ENCODE data around the gene ADAM20.
"Not testable (repeated sequence)": the region's sequence is repeated elsewhere in the genome, so short reads cannot be mapped to it uniquely, and the experiment has no call there.

The ADAM20 gene

DNA sequence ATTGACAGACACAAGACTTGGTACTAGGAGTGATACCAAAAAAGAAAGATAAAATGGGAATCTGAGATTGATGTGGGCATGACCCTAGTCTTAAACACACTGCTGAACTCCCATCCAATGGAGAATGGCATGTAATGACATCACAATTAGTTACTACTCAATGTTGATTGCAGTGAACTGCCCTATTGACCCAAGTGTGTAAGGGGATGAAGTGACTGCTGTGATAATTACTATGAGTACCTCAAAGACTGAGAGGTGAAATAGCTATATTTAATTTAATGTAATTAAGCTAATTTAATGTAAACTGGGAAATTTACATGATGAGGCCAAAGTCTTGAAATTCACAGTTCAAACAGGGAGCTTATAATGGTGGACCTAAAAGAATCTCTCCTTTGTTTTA is at the start of gene ADAM20:
Gene ADAM20, minus strand, starts transcription at position 101 of the 400 bp plus-strand sequence. CDS start 10,247 bp downstream, outside the sequence.
- no peak for DNase-seq (ENCODE audit: low read depth)

DNA sequence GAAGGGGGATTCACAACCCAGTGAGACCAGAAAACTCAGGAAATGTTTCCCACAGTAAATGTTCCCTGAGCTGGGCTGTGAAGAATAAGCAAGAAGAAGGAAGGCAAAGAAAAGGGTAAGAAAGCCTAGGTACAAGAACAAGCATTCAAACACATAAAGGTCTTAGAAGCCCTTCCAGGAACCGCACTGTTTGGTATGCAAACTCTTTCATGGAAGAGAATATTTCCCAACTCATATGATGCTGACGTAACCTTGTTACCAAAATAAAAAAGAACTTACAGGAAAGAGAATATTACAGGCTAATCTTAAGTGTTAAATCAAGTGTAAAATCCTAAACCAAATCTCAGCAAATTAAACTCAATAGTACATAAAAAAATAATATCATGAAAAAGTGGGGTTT is 42.1 kb upstream of the ADAM20 start:
- no peak for DNase-seq (ENCODE audit: low read depth)

DNA sequence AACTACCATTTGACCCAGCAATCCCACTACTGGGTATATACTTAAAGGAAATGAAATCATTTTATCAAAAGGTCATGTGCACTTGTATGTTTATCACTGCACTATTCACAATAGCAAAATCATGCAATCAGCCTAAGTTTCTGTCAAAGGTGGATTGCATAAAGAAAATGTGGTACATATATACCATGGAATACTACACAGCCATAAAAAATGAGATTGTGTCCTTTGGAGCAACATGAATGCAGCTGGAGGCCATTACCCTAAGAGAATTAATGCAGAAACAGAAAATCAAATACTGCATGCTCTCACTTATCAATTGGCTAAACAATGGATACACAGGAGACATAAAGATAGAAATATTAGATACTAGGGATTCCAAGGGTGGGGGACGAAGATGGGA is 38.2 kb upstream of the ADAM20 start:
- no peak for DNase-seq (ENCODE audit: low read depth)

DNA sequence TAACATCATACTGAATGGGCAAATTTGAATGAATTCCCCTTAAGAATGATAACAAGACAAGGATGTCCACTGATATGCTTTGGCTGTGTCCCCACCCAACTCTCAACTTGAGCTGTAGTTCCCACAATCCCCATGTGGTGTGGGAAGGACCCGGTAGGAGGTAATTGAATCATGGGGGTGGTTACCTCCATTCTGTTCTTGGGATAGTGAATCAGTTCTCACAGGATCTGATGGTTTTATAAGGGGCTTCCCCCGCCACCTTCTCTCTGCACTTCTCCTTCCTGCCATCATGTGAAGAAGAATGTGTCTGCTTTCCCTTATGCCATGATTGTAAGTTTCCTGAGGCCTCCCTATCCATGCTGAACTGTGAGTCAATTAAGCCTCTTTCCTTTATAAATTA is 36.3 kb upstream of the ADAM20 start:
- no peak for DNase-seq (ENCODE audit: low read depth)

DNA sequence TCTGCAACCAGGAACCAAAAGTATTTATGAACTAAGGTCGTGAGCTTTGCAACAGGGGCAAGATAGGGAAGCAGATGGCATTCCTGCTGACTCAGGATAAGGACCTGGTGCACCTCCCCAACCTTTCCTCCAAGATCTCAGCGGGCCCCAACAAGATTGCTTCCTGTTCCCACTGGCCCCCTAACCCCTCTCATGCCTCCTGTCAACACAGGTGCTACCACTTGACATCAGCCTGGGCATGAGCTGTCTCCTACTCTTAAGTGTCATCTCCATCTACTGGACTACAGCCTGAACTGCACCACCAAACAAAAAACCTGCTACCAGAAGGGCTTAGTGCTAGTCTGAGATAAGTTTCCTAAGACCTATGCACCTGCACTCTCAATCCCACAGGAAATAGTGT is 33.0 kb upstream of the ADAM20 start:
- DNase-seq (ENCODE audit: low read depth), result no peak

DNA sequence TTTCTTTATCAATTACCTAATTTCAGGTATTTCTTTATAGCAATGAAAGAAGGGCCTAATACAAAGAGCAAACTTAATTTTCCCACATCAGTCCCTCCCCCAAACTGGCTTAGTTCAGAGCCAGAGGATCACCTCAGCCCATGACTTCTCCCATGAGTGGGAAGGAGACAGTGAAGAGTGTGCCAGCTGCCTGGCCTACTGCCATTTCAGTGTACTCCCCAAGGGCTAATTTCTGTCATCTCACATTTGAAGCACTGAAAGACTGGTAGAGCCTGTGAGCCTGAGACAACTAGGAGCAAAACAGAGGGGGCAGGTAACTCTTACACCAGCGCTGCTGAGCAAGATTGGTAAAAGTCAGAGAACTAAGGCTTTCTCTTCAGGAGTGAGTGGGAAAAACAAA is 29.1 kb upstream of the ADAM20 start:
- no peak for DNase-seq (ENCODE audit: low read depth)

DNA sequence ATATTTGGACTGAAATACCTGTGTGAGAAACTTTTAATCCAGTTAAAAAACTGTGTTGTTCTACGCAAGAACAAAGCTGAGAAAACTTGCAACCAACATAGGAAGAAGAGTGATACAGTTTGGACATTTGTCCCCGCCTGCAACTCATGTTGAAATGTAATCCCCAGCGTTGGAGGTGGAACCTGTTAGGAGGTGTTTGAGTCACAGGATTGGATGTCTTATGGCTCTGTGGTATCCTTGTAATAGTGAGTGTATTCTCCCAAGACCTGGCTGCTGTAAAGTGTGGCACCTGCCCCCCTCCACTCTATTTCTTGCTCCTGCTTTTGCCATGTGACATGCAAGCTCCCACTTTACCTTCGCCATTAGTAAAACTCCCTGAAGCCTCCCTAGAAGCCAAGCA is 28.6 kb upstream of the ADAM20 start:
- DNase-seq (ENCODE audit: low read depth), result no peak

DNA sequence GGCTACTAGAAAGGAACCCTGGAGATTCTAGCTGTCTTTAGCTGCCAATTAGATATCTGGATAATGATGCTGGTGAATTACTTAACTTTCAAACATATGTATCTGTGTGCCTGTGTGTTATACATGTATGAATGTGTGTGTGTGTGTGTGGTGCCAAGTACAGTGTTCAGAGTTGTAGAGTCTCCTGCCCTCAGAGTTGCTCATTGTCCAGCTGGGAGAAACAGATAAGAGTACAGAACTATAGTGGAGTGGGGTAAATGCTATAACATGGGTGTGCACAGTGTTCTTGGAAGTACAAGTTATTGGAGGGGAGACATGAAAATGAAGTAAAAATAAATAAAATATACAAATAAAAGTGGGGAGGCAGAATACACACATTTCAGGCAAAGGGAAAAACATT is 23.6 kb upstream of the ADAM20 start:
- no peak for DNase-seq (ENCODE audit: low read depth)

DNA sequence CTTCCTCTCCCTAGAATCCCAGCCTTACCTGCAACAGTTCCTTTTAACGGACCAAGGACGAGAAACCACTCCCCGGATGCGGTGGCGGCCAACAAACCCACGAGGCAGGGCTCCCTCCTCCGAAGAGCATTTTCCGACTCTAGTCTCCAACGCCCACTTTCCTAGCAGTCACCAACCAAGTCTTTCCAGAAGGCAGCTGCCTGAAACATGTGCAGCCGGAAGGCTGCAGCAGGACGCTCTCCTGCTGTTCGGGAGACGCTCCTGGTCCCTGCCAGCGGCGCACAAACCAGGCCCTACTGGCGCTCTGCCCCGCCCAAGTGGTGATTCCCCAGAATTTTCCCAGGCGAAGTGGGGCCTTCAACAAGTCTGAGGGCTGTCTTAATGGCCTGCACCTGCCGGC is 21.1 kb upstream of the ADAM20 start:
- no peak for DNase-seq (ENCODE audit: low read depth)

DNA sequence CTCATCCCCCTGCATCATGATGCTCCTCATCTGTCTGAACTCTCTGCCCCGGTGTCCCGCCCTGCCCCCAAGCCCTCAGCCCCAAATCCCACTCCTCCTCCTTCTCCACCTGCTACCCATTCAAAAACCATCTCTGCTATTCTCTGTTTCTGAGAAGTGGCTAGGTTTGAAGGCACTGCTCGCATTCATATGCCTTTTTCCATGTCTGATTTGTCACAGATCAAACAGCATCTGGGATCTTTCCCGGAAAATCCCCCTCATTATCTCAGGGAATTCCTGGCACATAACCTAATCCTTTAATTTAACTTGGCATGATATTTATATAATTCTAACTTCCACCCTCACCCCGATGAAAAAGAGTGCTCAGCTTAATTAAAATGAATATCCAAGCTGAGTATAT is 3.3 kb upstream of the ADAM20 start:
- no peak for DNase-seq (ENCODE audit: low read depth)

DNA sequence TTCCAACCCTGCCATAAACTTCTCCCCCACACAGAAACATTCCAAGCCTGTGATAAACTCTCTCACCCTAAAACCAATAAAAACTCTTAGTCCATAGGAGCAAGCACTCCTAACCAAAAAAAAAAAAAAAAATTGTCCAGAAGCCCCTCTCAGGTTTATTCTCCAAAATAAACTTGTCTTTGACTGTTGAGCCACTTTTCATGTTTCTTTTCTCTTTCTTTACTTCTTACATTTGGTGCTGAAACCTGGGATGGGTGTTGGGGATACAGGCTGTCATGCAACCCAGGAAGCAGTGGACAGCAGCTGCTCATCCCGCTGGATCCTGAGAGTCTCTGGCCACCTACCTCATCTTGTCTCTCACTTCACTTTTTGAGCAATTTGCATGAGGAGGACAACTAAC is 2.0 kb upstream of the ADAM20 start:
- no peak for DNase-seq (ENCODE audit: low read depth)

DNA sequence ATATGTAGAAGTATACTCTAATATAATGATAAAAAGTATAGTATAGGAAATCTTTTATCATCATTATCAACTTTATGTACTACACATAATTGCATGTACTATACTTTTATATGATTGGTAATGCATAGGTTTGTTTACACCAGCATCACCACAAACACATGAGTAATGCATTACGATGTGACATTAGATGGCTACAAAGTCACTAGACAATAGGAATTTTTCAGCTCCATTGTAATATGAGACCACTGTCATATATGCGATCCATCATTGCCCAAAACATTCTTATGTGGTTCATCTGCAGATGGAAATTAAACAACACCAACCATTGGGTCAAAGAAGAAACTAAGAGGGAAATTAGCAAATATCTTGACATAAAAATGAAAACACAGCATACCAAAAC is 4.4 kb downstream of the ADAM20 start:
- DNase-seq (ENCODE audit: low read depth), result no peak

DNA sequence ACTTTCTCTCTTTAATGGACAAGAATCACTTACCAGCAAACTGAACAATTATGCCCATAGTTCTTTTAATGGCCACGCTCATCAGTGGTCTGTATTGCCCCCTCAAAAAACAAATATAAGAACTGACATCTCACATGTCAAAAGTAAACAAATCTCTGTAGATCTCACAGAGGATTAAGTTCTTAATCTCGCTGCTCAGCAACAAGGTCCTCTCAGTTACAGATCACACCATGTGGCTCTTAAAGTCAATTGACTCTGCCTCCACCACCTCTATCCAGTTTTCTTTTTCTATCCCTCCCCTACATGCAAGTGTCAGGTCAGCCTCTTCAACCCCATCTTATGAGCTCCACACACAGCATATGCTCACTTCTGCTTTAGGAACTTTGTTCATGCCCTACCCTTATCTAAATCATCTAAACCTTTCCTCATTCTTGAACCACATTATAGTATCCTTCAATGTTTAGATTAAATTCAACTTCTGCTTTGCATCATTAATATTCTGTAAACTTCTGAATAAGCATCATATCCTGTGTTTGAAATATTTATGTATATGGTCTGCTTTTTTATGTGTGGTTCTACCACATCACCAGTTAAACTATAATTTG is 7.2 kb downstream of the ADAM20 start:
- no peak for DNase-seq (ENCODE audit: low read depth)

DNA sequence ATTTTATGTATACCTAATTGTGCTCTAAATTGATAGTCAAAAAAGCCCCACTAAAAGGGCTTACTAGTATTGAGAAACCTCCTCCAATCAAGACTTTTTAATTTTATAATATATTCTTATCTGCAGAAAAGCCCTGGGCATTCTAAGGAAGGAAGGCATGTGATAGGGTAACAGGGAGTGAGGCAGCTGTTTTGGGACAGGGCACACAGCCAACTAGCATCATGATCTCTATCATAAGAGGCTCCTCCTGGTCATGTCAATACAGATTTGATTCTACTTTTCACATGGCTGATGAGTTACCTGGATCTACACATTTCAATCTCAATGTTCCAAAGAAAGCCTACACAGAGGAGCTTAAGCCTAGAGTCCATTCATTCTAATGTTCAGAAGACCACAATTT is 9.1 kb downstream of the ADAM20 start:
- no peak for DNase-seq (ENCODE audit: low read depth)

DNA sequence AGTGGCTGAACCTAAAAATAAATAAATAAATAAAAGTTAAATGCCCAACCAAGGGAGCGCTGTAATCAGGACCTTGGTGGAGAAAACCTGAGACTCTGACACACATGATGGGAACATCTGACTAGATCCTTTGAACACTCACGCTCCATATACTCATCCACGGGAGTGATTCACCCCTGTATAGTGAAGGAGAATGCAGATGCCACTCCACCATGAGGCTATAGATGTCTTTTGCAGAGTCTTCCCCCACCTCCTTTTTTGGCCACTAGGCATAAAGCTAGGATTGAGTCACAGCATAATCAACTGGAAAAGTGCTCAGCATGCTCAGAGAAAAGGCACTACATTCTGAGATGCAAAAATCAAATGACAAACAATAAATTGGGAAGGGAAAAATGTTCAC is 19.0 kb downstream of the ADAM20 start:
- no peak for DNase-seq (ENCODE audit: low read depth)

DNA sequence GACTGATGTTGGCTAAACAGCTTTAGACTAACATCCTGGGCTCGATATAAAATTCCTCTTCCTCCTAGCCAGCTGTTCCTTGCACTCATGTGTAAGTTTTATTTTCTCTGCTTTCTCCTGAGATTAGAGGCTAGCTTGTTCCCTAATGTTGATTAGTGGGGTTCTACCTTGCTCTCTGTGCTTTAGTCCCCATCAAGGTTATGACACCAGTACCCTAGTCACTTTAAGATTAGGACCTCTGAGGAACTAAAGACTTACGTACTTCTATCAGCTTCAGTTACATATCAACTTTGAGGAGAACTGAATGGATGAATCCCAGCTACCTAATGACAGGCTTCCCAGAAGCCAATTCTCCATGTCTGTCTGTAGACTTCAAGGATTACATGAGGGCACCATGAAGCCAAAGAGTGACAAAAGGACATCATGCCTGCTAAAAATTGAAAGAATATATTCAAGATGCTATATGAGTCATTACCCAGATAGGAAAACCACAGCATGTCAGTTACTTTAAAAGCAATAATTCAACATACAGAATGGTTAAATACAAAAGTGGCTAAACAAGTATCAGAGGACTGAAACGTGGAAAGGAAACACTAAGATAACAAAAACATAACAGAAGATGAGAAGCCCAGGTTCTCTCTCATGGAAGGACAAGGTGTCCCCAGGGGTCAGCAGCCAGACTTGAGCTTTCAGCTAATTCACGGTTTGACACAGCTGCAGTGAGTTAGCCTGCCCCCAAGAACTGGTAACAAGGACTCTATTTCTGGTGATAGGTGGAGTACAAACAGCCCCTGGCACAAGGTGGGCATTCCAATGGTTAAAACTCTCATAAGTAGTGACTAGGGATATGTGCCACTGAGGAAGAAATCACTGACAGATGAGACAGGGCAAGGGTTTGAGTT is 20.4 kb downstream of the ADAM20 start:
- DNase-seq (ENCODE audit: low read depth), result no peak

DNA sequence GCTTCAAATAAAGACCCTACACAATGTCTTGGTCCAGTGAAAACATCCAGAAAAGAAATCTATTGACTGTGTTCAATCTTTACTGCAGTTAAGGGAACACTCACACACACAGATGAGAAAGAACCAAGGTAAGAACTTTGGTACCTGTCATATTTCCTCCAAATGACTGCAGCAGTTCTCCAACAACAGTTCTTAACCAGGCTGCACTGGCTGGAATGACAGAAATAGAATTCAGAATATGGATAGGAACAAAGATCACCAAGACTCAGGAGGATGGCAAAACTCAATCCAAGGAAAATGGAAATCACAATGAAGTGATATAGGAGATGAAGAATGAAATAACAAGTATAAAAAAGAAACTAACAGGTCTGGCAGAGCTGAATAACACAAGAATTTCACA is 36.6 kb downstream of the ADAM20 start:
- no peak for DNase-seq (ENCODE audit: low read depth)

DNA sequence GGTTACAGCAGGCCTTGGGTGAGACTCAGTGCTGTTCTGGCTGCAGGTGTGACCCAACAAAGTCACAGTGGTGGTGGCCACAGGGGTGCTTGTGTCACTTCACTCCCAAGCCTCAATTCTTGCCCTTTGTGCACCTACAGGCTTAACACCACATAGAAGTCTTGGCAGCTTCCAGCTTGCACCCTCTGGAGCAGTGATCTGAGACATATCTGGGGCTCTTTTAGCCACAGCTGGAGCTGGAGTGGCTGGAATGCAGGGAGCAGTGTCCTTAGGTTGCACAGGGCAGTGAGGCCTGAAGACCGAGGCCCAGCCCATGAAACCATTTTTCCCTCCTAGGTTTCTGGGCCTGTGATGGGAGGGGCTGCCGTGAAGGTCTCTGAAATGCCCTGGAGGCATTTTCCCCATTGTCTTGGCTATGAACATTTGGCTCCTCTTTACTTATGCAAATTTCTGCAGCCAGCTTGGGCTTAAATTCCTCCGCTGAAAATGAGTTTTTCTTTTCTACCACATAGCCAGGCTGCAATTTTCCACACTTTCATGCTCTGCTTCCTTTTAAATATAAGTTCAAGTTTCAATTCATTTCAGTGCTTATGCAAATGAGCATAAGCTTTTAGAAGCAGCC is 45.1 kb downstream of the ADAM20 start:
- DNase-seq (ENCODE audit: low read depth), result no peak

DNA sequence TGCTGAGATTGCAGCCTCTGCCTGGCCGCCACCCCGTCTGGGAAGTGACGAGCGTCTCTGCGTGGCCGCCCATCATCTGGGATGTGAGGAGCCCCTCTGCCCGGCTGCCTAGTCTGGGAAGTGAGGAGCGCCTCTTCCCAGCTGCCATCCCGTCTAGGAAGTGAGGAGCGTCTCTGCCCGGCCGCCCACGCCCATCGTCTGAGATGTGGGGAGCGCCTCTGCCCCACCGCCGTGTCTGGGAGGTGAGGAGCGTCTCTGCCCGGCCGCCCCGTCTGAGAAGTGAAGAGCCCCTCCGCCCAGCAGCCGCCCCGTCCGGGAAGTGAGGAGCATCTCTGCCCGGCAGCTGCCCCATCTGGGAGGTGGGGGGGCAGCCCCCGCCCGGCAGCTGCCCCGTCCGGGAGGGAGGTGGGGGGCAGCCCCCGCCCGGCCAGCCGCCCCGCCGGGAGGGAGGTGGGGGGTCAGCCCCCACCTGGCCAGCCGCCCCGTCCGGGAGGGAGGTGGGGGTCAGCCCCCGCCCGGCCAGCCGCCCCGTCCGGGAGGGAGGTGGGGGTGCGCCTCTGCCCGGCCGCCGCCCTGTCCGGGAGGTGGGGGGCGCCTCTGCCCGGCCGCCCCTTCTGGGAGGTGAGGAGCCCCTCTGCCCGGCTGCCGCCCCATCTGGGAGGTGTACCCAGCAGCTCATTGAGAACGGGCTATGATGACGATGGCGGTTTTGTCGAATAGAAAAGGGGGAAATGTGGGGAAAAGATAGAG is 57.3 kb downstream of the ADAM20 start:
- not testable (repeated sequence) for DNase-seq (ENCODE audit: low read depth)

DNA sequence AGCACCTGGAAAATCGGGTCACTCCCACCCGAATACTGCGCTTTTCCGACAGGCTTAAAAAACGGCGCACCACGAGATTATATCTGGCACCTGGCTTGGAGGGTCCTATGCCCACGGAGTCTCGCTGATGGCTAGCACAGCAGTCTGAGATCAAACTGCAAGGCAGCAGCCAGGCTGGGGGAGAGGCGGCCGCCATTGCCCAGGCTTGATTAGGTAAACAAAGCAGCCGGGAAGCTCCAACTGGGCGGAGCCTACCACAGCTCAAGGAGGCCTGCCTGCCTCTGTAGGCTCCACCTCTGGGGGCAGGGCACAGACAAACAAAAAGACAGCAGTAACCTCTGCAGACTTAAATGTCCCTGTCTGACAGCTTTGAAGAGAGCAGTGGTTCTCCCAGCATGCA is 59.3 kb downstream of the ADAM20 start:
- DNase-seq (ENCODE audit: low read depth), result not testable (repeated sequence)

DNA sequence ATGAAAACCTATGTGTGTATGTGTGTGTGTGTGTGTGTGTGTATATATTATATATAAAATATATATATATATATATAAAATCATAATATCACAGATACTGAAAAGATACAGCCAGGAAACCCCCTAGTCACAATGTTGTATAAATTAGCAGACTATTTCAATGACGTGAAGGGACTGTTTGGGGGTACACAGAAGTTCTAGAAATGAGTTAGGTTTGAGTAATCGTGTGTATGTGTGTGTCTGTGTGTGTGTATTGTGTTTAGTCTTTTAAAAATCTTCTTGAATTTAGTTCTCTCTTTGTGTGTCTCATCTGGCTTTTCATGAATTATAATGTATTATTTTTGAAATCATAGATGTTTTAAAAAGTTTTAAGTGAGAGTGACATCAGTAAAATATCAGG is 61.0 kb downstream of the ADAM20 start:
- DNase-seq (ENCODE audit: low read depth), result no peak

Data from stimulated activated CD8-positive, alpha-beta memory T cell treated with anti-CD3 and anti-CD28 coated beads, Interleukin-15, amount 100 ng/mL, for 1 hour (primary cell).